ENCODE measurements around the gene PTPRN2.
"Not testable (repeated sequence)": the region's sequence is repeated elsewhere in the genome, so short reads cannot be mapped to it uniquely, and the experiment has no call there.

PTPRN2 gene

DNA sequence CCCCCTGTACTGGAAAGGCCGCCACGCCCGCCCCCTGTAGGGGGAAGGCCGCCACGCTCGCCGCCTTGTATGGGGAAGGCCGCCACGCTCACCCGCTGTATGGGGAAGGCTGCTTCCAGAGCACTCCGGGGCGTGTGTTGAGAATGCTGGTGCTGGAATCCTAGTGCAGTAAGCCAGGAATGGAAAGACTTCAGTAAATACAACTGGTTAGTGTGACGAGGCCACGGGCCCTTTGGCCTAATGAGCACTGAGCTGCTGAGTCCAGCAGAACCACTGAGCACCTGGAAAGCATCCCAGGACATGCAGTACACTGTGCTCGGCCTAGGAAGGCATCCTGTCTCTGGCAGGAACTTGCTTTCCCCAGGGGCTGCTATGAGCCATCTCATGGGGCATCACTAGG lies 398.9 kb downstream of the PTPRN2 start:
- no peak for DNase-seq

DNA sequence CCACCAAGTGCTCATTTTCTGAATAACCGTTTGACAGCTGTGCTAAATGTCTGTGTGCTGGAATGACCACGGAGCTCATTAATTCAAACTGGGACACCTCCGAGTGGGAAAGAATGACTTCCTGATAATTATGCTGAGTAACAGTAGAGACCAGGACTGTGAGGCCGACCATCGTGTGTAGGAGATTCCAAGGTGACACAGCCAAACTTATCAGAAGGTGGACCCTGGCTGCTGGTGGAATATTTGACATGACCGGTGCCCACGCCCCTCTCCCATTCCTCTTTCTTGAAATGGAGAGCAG lies 400.0 kb downstream of the PTPRN2 start:
- DNase-seq = no peak

- no peak for DNase-seq
These were observed 400.5 kb downstream of the PTPRN2 start for GRCh38 chr7:158186864-158187693.

DNA sequence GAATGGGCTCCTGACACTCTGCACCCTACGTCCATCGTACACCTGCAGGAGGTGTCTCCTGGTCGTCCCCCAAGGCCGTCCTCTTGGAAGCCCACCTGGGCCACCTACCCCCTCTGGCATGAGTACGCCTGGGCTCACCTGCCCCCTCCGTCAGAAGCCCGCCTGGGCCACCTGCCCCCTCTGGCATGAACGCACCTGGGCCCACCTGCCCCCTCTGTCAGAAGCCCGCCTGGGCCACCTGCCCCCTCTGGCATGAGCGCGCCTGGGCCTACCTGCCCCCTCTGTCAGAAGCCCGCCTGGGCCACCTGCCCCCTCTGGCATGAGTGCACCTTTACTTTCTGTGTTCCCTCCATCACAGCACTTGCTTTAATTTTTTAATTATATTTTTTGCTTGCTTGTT lies 401.2 kb downstream of the PTPRN2 start:
- DNase-seq = no peak

- DNase-seq = no peak
These were observed 402.0 kb downstream of the PTPRN2 start for GRCh38 chr7:158185653-158186052.

GRCh38 chr7:158183431-158183830 lies 404.2 kb downstream of the PTPRN2 start:
- no peak for DNase-seq

GRCh38 chr7:158176561-158177173 lies 411.0 kb downstream of the PTPRN2 start:
- DNase-seq = no peak

DNA sequence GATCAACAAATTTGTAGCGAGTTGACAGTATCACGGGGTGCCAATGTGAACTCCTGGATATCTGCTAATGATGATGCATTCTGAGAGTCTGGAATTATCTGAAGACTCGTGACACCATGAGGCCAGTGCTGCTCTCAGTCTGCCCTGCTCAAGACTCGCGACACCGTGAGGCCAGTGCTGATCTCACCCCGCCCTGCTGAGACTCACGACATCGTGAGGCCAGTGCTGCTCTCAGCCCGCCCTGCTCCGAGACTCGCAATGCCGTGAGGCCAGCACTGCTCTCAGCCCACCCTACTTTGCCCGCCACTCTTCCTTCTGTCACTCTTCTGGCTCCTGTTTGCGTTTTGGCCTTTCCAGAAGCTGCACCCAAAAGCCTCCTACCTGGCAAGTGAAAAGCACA lies 411.8 kb downstream of the PTPRN2 start:
- no peak for DNase-seq

DNA sequence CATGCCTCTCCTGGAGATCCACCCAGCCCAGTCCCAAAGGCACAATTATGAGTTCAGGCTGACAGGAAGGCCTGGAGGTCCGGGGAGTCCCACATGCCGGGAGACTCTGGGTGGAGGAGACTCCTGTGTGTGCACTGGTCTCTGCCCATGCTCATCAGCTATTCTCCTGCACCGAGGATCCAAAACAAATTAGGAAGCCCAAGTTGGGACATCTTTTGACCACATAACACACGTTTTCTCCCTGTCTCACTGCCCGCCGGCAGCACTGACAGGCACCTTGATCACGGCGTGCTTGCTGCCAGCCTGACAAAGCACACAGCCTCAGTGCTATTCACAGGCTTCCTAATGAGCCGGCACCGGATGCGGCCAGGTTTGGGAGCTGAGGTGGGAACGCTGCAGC lies 412.7 kb downstream of the PTPRN2 start:
- DNase-seq = no peak

GRCh38 chr7:158167373-158167772 lies 420.2 kb downstream of the PTPRN2 start:
- DNase-seq = no peak

GRCh38 chr7:158166386-158167340 lies 421.0 kb downstream of the PTPRN2 start:
- no peak for DNase-seq

GRCh38 chr7:158165711-158166110 lies 421.9 kb downstream of the PTPRN2 start:
- no peak for DNase-seq

- no peak for DNase-seq
These were observed 423.2 kb downstream of the PTPRN2 start for GRCh38 chr7:158164101-158165095.

DNA sequence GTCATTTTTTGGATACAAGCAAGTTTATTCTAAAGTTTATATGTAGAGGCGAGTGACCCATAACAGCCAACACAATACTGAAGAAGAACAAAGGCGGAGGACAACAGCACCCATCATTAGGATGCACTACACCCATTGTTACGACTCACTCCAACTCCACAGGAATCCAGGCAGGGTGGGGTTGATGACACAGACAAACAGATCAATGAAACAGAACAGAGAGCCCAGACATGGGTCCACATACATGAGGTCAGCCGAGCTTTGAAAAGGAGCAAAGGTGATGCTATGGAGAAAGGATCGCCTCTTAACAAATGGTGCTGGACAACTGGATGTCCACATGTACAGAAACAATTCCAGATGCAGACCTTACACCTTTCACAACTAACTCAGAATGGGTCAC lies 426.4 kb downstream of the PTPRN2 start:
- DNase-seq = no peak

DNA sequence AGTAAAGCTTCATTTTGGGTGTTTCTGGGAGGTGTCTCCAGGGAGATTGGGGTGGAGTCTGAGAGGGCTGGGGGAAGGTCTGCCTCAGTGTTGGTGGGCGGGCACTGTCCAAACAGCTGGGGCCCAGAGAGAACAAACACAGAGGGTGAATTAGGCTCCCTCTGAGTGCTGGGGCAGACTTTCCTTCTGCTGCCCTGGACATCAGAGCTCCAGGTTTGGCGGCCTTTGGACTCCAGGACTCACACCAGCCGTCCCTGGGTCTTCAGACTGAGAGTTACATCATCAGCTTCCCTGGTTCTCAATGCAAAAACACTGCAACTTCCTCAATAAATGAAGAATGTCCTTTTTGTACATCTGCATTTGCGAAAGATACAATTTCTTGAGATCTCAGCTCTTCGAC lies 427.4 kb downstream of the PTPRN2 start:
- no peak for DNase-seq

GRCh38 chr7:158157460-158157859 lies 430.2 kb downstream of the PTPRN2 start:
- no peak for DNase-seq

DNA sequence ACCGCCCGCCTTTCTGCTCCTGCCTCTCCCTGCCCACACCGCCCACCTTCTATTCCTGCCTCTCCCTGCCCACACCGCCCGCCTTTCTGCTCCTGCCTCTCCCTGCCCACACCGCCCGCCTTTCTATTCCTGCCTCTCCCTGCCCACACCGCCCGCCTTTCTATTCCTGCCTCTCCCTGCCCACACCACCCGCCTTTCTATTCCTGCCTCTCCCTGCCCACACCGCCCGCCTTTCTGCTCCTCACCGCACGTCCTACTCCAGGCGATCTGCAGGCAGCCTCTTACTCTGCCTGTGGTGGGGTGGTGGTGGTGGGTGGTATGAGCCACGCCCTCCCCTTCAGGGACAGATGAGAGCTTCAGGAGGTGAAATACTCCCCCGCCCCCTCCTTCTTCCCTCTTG lies 436.4 kb downstream of the PTPRN2 start:
- not testable (repeated sequence) for DNase-seq

DNA sequence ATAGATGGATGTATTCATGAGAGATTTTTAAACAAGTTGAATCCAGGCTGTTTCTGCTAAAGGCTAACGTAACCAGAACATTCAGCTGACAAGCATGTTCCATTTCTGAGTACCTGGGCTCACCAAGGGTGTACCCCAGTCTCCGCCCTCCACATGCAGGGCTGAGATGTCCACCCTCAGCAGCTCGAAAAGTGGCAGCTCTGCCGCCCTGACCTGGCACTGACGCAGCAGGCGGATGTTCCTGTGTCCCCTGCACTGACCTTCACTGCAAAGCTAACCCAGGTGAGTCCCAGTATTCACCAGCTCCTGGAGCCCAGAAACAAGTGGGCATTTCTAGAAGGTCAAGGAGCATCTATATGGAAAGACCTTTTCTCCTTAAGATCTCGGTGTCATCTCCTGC lies 437.4 kb downstream of the PTPRN2 start:
- DNase-seq = no peak

GRCh38 chr7:158147431-158147830 lies 440.2 kb downstream of the PTPRN2 start:
- DNase-seq = not testable (repeated sequence)

DNA sequence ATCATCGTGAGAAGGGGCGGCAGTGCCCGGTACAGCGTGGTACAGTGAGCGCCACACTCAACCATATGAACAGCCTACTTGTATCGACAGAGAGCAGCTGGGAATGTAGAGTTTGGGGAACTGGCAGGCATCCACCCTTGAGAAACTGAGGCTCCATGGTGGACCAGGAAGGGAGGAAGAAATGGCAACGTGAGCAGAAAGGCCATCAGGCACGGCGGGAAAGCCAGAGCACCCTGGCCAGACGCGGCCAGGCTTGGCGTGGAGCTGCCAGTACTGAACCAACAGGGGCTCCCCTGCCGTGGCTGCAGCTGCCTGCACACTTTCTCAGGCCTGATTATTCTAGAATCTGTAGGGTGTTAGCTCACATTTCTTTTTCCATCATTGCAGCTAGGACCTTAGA lies 442.3 kb downstream of the PTPRN2 start:
- DNase-seq = no peak

GRCh38 chr7:158143196-158144120 lies 444.2 kb downstream of the PTPRN2 start:
- no peak for DNase-seq
